Right lung (tissue), 5 donors: ENCODE data around the gene CST11. TPM values are rescaled to one million over a fixed set of nuclear protein-coding genes. Genes with fewer than 3 reads are reported as not detected.
A peak's percentile ranks its signal among the peaks of the same experiment; 100 is the strongest.

Experiments used
- DNase-seq, 2 donors: peaks; one replicate each; pipeline ENCODE4 v3.0.0-alpha.2; 2013
- polyA plus RNA-seq, 5 donors: library from polyadenylated mRNA; unstranded; fragments of 120-200 nt; gene quantifications; one replicate each; pipeline versions ENCODE4 v1.2.1 to v1.2.3, GENCODE V29; 2013; ENCODE audit warnings: inconsistent platforms in 1 of 5, low replicate concordance in 1 of 5; ENCODE audit not compliant: insufficient read length in 5 of 5, insufficient read depth in 1 of 5

Gene CST11
- polyA plus RNA-seq, 5 donors, result not detected

DNA sequence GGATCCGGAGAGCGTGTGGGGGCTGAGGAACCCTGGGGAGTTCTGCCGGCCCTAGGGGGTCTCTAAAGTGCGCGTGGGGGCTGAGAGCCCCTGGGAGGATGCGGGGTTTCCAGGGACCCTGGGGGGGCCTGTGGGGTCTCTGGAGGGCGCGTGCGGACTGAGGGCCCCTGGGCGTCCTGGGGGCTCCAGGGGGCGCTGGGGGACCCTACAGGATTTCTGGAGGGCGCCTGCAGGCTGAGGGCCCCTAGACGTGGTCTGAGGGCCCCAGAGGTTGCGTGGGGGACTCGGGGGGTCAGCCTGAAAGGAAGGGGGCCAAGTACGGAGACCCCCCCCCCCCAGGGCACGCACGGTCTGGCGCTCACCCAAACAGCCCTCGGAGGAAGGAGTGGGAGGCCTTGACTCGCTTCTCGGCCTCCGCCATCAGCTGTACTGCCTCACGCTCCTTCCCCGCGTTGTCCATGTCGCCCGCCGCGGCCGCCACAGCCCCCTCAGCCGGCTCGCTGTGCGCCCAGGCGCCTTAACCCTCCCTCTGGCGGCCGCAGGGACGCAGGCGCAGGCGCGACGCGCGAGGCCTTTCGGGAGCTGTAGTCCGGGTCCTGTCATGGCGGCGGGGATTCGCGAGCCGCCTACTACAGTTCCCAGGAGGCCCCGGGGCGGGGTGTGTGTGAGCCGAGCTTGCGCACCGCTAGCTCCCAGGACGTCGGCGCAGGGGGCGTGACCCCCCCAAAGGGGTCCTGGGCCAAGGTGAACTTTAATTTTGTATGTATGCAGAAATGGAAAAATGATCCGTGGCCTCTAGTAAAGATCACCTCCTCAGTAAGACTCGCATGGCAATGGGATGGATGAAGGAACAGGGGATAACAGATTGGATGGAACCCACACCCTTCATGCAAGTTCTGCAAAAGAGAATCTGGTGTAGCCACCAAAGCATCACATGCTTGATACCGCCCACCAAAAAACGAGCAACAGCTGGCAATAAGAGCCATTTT is 31.4 kb downstream of the CST11 start, which contains the start of gene NAPB:
Gene NAPB (minus strand): TSS at position 546 of the 989 bp plus-strand sequence. CDS start 86 bp downstream, at position 460.
- DNase-seq, result peak; percentile 90

DNA sequence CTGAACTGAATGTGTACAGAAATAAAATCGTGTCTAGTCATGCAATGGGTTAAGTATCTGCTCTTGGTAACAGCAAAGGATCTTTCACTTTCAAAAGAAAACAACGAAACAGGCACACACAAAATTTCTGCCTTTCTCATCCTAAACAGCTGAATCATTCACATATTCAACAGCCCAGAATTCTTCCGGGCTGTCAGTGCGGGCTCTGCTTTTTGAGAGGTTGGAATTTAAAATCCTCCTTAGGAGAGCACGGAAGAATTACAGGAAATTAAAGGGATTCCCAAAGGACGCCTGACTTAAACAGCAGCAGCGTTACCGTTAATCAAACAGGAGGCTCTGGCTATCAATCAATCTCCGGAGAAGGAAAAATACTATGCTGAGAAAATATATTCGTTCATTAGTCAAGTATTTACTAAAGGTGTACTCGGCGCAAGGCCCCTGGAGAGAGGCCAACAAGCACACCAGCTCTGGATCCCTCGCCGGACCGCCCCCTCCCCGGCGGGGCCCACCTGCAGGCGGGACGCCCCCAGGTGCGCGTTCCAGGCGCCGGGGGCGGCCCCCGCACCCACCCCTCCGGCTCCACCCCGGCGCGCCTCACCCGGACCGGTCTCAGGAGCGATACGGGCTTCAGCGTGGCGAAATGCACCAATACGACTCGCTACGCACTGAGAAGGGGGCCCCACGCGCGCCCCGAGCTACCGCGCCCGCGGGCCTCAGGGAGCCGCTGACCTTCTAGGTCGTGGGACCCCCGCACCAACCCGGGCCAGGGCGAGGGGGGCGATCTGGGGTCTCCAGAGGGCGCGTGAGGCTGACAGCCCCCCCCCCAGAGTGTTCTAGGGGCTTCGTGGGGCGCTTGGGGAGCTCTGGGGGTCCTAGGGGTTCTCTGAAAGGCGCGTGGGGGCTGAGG is 32.4 kb downstream of the CST11 start:
- peak in 1 of 2 donors; percentile 17 for DNase-seq

DNA sequence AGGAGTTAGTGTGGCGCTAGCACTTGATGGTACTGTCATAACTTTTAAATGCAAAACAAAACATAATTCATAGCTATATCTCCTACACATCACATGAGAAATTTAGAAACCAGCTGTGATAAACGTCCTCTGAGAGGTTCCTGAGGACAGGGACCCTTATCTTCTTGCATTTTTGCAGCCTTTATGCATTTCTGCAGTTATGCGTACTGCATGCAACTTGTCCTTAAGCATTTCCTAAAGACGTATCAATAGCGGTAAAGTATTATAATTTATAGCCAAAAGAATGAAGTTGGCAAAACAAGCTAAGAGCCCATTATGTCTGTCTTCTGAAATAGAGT is 33.0 kb downstream of the CST11 start:
- no peak for DNase-seq

DNA sequence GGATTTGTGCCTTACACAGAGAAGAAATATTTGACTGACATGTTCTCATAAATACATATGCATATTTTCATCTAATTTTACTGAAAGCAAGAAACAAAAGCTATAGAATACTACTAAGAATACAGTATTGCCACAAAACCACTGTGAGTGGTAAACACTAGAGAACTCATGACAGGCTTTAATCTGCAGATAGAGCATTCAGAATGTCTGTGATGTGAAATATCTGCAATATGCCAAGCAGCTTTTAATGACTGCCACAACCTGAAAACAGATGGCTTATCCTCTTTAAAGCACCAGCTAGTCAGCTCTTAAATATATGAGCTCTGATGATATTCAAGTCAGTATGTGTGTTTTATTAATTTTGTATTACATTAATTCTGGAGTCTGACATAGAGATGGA is 34.8 kb downstream of the CST11 start:
- DNase-seq, result no peak

DNA sequence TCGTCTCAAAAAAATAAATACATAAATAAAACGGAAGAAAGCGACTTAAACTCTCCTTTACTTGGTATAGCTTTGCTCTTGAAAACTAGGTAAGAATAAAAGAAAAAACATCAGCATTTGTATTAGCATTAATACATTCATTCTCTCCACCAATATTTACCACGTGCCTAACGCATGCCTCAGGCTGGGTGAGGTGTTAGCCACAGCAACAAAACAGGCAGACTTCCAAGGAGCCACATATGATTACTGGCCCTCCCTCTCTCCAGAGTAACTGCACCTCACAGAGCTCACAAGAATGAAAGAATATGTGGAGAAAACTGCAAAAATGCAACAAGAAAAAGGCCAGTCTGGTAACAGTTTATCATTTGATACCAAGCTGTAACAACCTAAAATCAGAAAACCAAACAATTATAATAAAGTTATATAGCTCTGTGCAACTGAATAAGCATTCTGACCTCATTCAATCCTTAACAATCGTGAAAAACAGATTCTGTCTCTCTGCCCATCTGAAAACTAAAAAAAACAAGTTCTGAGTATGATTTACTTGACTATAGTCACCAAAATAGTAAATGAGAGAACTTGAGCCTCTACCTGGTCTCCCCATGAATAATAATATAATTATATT is 36.6 kb downstream of the CST11 start:
- DNase-seq, result no peak

DNA sequence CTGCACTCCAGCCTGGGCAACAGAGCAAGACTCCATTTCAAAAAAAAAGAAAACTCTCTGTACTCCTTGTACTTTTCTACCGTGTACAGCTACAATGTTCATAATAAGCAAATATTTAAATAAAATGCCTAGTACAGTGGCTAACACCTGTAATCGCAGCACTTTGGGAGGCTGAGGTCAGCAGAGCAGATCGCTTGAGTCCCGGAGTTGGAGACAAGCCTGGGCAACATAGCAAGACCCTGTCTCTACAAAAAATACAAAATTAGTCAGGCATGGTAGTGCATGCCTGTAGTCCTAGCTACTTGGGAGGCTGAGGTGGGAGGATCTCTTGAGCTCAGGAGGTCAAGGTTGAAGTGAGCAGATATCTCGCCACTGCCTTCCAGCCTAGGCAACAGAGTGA is 37.1 kb downstream of the CST11 start:
- DNase-seq, result no peak

DNA sequence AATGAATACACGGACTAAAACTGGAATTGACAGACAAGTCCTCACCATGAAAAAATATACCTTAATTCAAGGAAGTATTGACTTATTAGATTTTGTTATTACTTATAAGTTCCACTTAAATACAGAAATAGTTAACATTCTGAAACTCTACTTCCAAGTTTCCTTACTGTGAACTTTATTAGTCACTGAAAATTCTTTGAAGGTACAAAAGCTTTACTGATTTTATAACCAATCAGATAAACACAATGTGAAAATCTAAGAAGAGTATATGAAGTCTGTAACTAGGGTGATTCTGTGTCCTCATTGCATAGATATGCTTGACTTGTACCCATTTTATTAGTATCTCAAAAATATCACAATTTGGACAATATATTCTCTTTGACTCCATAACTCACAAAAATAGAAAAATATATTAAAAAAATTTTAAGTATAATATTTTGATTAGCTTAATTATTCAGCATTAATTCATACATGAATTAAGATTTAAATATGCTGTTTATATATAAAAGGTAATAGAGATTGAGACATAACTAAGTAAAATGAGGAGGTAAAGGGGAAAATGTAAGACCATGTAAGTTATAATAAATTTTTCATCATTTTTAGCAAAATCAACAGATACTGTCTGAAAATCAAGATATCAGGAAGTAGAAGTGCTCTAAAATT is 38.0 kb downstream of the CST11 start:
- DNase-seq, result no peak

DNA sequence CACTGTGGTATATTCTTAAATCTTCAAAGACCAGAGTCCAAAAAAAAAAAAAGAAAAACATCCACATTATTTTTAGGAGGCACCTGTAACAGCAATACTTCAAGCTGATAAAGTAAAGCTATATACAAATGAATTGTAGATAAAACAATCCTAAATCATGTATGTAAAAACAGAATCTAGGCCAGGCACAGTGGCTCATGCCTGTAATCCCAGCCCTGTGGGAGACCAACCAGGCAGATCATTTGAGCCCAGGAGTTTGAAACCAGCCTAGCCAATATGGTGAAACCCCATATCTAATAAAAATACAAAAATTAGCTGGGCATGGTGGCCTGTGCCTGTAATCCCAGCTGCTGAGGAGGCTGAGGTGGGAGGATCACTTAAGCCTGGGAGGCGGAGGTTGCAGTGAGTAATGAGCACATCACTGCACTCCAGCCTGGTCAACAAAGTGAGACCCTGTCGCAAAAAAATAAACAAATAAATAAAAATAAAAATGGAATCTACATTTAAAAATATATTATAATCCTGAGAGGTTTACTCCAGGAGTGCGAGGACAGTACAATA is 38.7 kb downstream of the CST11 start:
- no peak for DNase-seq

DNA sequence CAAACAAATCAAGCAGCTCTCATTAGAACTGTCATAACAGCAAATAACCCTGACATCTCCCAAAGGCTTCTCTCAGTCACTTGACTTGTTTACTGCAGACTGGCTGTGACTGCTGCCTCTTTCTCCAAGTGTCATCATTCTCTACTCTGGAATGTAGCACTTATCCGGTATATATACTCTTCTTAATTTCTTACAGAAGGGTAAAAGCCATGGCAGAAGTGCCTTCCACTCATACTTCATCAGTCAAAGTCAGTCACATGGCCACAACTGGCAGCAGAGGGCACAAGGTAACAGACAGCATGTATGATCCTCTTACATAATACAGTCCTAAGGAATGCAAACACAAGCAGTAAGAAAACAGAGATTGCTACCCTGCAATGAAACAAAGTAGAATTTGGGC is 40.6 kb downstream of the CST11 start:
- no peak for DNase-seq

DNA sequence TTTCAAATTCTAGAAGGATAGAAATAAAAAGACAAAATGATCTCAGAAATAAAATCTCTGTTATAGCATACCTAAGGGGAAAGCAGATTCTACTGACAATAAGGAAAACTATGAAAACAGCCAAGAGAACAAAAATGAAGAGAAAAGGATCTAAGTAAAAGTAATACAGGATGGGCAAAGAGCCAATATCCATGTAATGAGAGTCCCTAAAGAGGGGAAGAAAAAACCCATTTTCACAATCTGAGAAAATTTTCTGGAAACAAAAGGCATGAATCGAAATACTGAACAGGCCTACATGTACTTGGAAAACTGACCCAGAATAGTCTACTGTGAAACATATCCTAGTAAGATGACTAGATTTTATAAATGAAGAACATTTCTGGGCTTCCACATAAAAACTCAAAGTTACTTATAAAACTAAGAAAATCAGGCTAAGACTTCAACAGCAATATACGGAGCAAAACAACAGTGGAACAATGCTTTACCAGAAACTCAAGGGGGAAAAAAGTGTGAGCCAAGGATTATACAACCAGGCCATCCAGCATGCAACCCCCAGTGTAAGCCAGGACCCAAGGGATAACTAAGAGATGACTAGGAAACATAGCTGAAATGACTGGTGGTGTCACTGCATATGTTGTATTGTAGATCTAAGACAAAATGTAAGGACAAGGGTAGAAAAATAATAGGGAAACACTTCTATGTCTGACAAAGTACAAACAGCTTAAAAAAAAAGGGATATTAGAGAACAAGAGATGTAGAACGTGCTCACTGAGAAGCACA is 41.6 kb downstream of the CST11 start:
- DNase-seq, result no peak

DNA sequence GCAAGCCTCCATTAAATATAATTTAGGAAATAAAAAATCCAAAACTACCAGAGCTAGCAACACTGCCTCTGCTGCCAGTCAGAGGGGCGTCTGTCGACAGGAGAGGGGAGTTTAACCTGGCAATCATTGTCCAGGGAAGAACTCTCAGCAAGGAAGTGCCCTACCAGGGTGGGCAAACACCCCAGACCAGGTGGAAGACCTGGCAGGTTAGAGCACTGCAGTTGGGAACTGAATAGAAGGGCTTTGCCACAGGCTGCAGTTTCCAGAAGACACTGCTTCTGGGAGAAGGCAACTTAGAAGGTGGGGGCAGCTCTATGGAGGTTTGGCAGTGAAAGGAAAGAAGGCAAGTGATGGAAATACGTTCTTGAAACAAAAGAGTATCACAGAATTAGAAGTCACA is 42.9 kb downstream of the CST11 start:
- no peak for DNase-seq

DNA sequence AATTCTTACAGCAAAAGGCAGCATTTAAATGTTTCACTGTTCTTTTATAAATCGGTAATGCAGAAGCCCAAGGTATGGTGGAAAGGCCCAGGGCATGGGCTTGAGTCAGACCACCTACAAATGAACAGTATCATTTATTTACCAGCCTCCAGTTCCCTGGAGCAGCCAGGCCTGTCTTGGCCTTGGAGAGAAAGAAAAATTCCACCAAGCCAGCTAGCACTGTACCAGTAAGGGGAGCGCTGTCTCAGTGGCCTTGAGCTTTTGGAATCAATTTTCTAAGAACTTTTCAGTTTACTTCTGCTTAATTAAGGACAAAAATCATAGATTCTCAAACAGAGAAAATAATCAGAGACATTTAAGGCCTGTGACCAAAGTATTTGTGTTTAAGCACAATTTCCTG is 43.7 kb downstream of the CST11 start:
- no peak for DNase-seq

DNA sequence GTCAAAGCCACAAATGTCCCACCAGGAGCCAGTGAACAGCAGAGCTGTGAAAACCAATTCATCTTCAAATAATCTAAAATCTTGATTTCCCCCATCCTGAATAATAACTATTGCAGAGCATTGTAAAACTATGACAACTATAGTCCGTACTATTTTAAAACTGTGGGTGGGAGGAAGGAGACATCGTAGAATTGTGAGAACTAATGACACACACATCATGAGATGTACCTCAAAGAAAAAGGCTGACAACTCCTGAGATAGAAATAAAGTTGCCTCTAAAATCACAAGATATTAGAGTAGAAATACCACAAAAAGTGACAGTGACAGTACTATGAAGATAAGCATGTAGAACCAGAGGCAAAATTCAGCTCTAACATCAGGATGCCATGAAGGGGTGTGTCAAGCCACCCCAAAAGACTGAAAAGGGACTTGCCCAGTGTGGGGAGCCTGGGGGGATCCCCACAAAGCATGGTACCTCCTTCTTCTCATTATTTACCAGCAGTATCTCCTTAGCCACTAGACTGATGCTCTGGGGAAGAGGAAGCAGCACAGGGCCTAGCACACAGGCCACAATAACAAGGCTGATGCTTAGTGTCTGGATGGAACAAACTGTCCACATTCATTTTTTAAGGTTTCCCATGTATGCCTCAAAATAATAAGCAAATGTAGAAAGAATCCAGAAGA is 44.8 kb downstream of the CST11 start:
- no peak for DNase-seq

DNA sequence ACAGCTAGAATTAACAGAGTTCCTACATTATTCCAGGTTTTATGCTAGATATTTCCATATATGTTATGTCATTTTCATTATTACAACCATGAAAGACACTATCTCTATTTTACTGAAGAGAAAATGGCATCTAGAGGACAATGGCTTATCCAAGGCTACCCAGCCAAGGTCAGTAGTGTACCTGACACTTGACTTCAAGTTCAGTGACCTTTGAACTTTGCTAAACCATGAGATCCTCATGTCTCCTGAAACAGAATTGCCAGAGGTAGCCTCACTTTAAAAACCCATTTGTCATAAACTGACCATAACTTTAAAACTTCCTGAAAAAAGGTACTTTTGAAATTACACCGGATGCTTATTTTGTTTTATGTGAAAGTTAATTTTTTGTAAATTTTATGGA is 45.8 kb downstream of the CST11 start:
- DNase-seq, result no peak

DNA sequence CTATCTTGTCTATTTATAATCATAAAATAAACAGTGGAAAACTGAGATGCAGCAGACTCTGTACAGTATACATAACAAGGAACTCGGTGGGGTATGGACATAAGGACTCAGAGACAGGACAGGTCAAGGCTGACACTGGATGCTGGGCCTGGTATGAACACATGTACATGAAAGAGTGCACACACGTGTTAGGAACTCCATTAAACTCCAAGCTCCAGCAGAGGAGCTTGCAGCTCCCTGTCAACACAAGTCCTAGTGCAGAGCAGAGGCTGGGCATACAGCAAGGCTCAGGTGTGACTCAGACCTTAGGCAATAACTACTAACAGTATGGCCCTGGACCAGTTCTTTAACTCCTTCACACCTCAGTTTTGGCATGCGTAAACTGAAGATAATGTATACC is 48.5 kb downstream of the CST11 start:
- no peak for DNase-seq

DNA sequence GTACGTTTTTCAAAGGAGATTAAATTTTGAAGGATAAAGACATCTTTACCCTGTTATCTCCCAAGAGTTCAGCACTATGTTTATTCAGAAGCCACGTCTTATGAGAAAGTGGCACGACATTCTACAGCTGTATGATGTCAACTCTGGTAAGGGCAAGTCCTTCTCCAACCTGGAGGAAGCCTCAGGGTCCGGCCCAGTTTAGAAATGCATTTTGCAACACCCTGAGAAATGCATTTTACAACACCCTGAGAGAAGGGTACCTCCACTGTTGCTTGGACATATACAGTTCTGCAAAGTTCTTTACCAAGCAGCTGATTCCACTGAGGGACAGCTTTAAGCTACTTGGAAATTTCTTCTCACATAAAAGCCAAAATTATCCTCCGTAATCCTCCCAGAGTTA is 48.9 kb downstream of the CST11 start:
- DNase-seq, result no peak

DNA sequence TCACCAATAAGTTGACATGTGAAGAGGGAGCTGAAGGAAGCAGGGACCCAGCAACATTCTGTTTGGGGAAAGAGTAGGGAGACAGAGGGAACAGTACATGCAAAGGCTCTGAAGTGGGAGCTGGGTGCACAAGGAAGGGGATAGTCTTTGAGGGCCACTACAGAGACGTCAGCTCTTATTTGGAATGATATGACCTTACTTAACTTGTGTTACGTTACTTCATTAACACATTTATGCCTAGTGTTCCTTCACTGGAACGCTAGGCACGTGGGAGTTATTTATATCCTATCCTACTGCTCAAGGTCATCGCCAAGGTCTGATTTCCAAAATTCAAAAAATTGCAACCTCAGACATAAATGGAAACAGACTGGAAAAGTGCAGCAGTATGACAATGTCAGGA is 51.6 kb downstream of the CST11 start:
- no peak for DNase-seq
